OCI-LY3 (cell line): ENCODE measurements around the gene SFTA2.

Source experiments
- H2AFZ ChIP-seq: fragments of 200-600, 300-600 bp; shearing (Covaris generic); 2 replicates; pipeline ENCODE4 v1.6.0; 2014; ENCODE audit warnings: antibody characterized with exemption, low read depth, low read length
- H3K27ac ChIP-seq: fragments of 200-600, 300-600 bp; sonication (generic); 2 replicates; pipeline ENCODE4 v1.5.1; 2014; ENCODE audit warnings: mild to moderate bottlenecking, low read length, moderate library complexity, mixed read lengths
- H3K27me3 ChIP-seq: fragments of 200-600, 300-600 bp; sonication (generic); 2 replicates; pipeline ENCODE4 v1.6.1; 2014; ENCODE audit warnings: low read depth, low read length, mixed read lengths
- H3K36me3 ChIP-seq: fragments of 200-600, 300-600 bp; sonication (generic); replicated peaks from 2 replicates; pipeline ENCODE3; 2014; ENCODE audit warnings: low read depth, low read length, mixed read lengths
- H3K4me1 ChIP-seq: fragments of 300-600, 200-600 bp; sonication (generic); 2 replicates; pipeline ENCODE4 v1.6.1; 2014; ENCODE audit warnings: low read length, mixed read lengths
- H3K4me2 ChIP-seq: fragments of 200-600, 300-600 bp; sonication (generic); 2 replicates; pipeline ENCODE4 v1.6.1; 2014; ENCODE audit warnings: low read length, mixed read lengths
- H3K4me3 ChIP-seq: fragments of 300-600, 200-600 bp; sonication (generic); 2 replicates; pipeline ENCODE4 v1.5.1; 2014; ENCODE audit warnings: antibody characterized with exemption, mild to moderate bottlenecking, low read length, moderate library complexity
- H3K79me2 ChIP-seq: fragments of 300-600, 200-600 bp; shearing (Covaris generic); 2 replicates; pipeline ENCODE4 v1.6.1; 2014; ENCODE audit warnings: mild to moderate bottlenecking, low read length, mixed read lengths
- H3K9ac ChIP-seq: fragments of 300-600, 200-600 bp; shearing (Covaris generic); 2 replicates; pipeline ENCODE4 v1.6.0; 2014; ENCODE audit warnings: mild to moderate bottlenecking, low read length, moderate library complexity
- H3K9me3 ChIP-seq: fragments of 200-600, 300-600 bp; shearing (Covaris generic); 2 replicates; pipeline ENCODE4 v1.6.1; 2014; ENCODE audit warnings: low read length, mixed read lengths; ENCODE audit not compliant: insufficient read depth
- H4K20me1 ChIP-seq: fragments of 200-600, 300-600 bp; sonication (generic); 2 replicates; pipeline ENCODE4 v1.6.1; 2016; ENCODE audit warnings: low read length, mixed read lengths; ENCODE audit not compliant: insufficient read depth
- CTCF ChIP-seq: fragments of 200-600, 300-600 bp; sonication (generic); IDR thresholded peaks from 2 replicates; pipeline ENCODE4 v1.5.1; 2014; ENCODE audit warnings: antibody characterized with exemption, low read length, low read depth
- EZH2phosphoT487 ChIP-seq: fragments of 200-600 bp; shearing (Covaris generic); IDR thresholded peaks from 2 replicates; pipeline ENCODE4 v1.6.1; 2018; ENCODE audit warnings: antibody characterized with exemption, mixed run types, low read depth

SFTA2 gene

GRCh38 chr6:30883685-30884520 lies 48.1 kb downstream of the SFTA2 start, which contains the start of gene DDR1:
TSS of gene DDR1 (plus strand) at chr6:30884519. CDS start at chr6:30888730, 4,211 bp downstream.
- Histone ChIP-seq H3K4me2 (peak within 1 kb of the TSS; percentile 98), H3K36me3 (no peaks in the 10 kb centered on the region), H2AFZ (0 out of 2 replicates have a peak within 1 kb of the TSS, but pooled peaks have one; percentile 28), H4K20me1 (no peaks in the 10 kb centered on the region), H3K79me2 (no peaks in the 10 kb centered on the region), H3K27ac (no peak within 1 kb of the TSS), H3K4me3 (peak within 1 kb of the TSS; percentile 83), H3K27me3 (no peaks in the 10 kb centered on the region; the same call in 1 of the 2 replicates), H3K9ac (peak within 1 kb of the TSS; percentile 63), H3K9me3 (no peaks in the 10 kb centered on the region), H3K4me1 (peaks cover 33% of the 10 kb centered on the region)
- TF ChIP-seq EZH2phosphoT487 (no peak), CTCF (no peak)

- Histone ChIP-seq H3K4me1 (peaks cover 33% of the 10 kb centered on the region), H3K36me3 (no peaks in the 10 kb centered on the region), H3K4me3 (peak overlapping the region; percentile 83), H3K27me3 (no peaks in the 10 kb centered on the region; the same call in 1 of the 2 replicates), H3K79me2 (no peaks in the 10 kb centered on the region), H2AFZ (no peak overlapping the region), H3K4me2 (peak overlapping the region; percentile 98), H3K9me3 (no peaks in the 10 kb centered on the region), H4K20me1 (no peaks in the 10 kb centered on the region), H3K9ac (peak overlapping the region; percentile 63), H3K27ac (no peak overlapping the region)
- TF ChIP-seq EZH2phosphoT487 (no peak), CTCF (no peak)
Measured at GRCh38 chr6:30882759-30883684, 48.9 kb downstream of the SFTA2 start.

GRCh38 chr6:30882204-30882758 lies 49.7 kb downstream of the SFTA2 start:
- Histone ChIP-seq H3K4me2 (peak overlapping the region; percentile 98), H3K9me3 (no peaks in the 10 kb centered on the region), H3K4me3 (peak overlapping the region; percentile 26; the same call in 1 of the 2 replicates), H3K27me3 (no peaks in the 10 kb centered on the region; the same call in 1 of the 2 replicates), H3K36me3 (no peaks in the 10 kb centered on the region), H3K9ac (no peak overlapping the region), H3K79me2 (no peaks in the 10 kb centered on the region), H3K4me1 (peaks cover 37% of the 10 kb centered on the region), H2AFZ (no peak overlapping the region), H3K27ac (no peak overlapping the region), H4K20me1 (no peaks in the 10 kb centered on the region)
- no peak for TF ChIP-seq EZH2phosphoT487
- TF ChIP-seq CTCF, result no peak
